GM18505 (cell line): ENCODE data around the gene NALF2.

Experiments used
- ATAC-seq: cut with Tn5 transposase; IDR thresholded peaks from one replicate; pipeline ENCODE4 v1.9.1; 2021; ENCODE audit not compliant: unreplicated experiment
- POLR2A ChIP-seq: IDR thresholded peaks from 4 replicates; pipeline ENCODE4 v1.6.1; 2011; ENCODE audit warnings: borderline replicate concordance; ENCODE audit not compliant: insufficient read depth, insufficient read length; ENCODE audit errors: extremely low read depth

NALF2 gene

DNA sequence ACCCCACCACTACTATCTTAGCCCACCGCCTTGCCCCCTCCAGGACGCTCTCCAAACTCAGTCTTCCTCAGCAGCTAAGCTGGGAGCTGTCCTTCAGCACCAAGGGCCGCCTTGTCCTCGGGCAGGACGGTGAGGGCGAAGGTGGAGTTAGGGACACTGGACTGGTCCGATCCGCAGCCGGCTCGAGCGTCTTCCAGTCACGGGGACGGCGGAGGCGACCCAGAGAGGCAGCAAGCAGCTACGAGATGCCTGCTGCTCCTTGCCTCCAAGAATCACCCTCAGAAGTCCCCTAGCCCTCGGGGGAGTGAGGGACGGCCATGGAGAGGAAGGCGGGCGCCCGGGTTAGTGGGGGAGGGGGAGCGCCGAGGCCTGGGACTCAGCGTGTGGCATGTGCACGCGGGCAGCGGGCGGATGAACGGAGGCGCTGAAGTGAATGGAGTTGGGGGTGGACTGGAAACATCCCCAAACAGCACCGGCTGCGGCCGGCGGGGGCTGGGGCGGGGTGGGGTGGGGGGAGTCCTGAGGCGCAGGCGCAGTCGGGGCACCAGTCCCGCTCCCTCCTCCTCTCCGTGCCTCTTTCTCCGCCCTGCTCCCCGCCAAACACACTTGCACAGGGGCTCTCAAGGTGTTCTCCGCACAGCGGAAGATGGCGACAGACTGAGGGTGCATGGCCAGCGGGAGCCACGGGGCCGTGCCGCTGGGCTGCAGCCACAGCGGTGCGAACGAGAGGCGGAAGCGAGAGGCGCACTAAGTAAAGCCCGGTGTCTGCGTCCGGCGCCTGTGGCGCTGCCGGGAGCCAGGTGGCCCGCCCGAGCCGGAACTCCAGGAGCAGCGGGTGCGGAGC lies at the start of gene NALF2:
NALF2 (plus strand) TSS at position 545 of the 844 bp plus-strand sequence. CDS start 957 bp downstream, outside the sequence.
- TF ChIP-seq POLR2A = no peak
- no peak for ATAC-seq

DNA sequence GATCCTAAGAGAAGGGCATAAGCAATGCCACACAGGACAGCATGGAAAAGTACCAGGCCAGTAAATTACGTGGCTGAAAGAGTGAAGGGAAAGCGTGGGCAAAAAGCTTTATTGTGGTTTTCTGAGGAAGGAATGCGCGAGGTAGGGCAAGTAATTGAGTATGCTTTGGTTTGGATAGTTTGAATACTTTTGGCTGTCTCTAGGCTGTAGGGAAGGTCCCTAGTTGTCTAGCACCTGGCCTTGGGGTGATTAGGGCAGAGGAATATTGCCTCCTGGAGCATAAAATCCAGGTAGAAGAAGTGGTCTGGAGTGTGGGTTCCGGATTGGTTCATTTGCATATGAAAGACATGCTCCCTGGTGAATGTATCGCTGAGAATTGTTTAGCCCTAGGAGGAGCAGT lies 46.4 kb upstream of the NALF2 start:
- no peak for ATAC-seq
- no peak for TF ChIP-seq POLR2A

DNA sequence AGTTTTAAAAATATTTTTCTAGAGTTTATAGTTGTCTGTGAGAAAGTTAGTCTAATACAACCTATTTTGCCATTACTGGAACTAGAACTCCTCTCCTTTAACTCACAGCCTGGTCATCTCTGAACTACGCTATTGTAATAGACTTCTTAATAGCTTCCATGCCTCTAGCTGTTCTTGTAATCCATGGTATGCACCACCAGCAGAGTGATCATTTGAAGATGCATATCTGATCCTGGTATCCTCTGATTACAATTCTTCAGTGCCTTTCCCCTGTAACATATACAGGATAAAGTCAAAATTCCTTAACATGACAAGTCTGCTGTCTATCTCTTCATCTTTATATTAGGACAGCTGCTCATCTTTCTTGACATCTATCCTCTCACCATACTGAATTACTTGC lies 37.6 kb upstream of the NALF2 start:
- ATAC-seq = no peak
- no peak for TF ChIP-seq POLR2A

DNA sequence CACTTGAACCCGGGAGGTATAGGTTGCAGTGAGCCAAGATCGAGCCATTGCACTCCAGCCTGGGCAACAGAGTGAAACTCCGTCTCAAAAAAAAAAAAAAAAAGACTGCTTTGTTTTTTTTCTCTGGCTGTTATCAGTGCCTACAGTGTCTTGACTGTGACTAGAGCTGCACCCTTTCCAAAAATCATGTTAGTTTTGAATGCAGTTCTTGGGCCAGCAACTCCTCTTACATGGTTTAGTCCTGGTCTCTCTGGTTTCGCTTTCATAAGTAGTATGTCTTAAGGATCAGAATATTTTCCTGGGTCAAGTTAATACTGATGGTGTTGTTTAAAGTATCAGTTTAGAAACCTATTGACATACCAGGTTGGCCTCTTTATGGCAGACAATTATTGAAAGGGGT lies 34.2 kb upstream of the NALF2 start:
- ATAC-seq = no peak
- no peak for TF ChIP-seq POLR2A

DNA sequence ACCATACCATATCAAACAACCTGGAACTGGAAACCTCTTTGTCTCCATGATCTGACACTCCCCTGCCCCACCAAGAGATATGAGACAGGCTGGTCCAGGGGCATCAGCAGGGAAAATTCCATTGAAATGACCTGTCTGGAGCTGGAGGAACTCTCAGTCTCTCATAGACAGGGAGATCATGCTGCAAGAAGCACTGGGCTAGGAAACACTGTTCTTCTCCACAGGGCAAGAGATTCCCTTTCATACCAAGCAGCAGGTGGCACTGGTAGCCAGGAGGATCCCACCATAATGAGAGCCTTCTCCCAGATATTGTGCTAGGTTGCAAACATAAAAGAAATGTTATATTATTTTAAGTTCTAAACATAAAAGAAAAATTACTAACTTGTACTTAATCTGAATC lies 14.5 kb upstream of the NALF2 start:
- no peak for TF ChIP-seq POLR2A
- no peak for ATAC-seq

DNA sequence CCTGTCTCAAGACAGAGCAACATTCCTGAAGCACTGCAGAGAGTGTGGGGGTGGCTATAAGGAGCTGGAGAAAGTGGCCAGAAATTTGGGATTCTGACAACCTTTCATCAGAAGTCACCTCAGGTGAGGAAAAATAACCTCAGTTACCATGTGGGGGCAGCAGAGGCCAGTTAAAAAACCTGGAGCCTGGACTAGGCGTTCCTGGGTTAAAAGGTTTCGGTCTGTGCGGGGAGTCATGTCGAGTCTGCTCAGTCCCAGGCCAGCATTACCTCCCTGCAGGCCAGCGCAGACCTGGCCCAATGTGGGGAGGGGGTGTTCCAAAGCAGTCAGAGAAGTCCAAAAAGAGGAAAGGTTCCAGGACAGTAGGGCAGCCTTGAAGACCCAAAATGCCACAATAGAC lies 10.9 kb upstream of the NALF2 start:
- no peak for TF ChIP-seq POLR2A
- no peak for ATAC-seq

DNA sequence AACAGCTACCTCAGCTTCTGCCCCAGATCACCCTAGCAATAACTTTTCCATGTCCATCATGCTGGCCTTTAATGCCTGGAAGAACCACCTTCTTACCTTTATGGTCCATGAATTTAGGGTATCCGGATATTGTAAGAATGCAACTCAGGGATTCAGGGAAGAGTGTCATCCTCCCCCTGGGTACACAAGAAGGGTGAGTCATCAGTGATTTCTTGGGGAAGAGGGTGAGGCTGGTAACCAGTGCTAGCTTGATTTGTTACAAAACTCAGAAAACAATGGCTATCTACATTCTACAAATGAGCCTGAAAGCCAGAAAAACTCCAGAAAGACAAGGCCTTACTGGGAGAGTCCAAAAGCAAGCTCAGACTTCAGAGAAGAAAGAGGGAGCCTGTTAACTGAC lies 10.4 kb upstream of the NALF2 start:
- no peak for ATAC-seq
- TF ChIP-seq POLR2A = no peak

DNA sequence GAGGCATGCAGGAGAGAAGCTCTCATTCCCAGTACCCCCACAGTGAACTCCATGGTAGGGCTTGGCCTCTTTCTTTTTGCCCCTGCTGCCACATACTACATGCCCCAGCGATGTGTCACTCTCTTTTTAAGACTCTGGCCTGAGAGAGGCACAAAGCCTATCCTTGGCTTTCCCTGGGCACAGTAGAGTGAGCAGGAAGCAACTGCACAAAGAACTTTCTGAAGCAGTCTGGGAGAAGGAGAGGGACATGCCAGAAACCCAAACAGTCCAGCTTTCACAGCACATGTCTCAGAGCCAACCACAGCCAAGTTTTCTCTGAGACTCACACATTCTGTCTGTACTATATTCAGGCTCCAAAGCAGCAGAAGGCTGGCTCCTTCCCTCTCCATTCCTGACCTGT lies 7.9 kb upstream of the NALF2 start:
- no peak for ATAC-seq
- TF ChIP-seq POLR2A = no peak

DNA sequence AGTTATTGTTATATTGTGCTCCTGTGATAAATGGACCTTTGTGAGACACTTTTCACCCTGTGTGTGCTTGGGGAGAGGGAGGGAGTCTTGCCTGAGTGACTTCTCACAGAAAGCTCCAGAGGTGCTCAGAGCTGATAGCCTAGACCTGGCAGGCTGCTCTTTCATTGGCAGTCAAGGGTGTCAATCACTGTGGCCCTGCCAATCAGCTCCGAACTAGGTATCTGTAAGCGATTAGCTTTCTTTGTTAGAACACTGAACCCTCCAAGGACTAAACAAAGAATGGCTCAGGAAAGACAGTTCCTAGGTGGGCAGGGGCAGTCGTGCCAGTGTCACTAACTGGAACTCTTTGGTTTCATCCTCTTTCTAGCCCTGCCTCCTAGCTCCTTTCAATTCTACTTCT lies 2.7 kb upstream of the NALF2 start:
- ATAC-seq = no peak
- TF ChIP-seq POLR2A = no peak

DNA sequence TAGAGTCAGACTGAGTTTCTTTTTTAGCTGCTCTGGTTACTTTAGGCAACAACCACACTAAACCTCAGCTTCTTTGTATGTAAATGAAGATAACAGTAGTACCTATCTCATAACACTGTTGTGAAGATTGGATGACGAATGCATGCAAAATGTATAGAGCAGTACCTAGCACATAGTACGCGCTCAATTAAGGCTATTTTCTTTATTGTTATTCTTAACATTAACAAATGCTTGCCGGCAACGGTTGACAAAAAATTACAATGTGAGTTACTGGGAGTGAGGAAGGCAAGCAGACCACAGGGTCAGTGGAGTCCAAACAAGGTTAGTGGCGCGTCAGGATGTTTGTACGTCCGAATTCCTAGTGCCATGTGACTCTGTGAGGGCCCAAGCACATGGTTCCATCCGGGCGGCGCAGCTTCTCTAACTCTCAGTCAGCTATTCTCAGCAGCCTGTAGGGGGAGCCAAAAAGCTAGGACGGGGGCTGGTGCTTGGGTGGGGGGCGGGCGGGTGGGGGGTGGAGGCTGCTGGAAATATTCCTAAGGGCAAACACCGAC lies 821 bp upstream of the NALF2 start:
- no peak for ATAC-seq
- TF ChIP-seq POLR2A = no peak

DNA sequence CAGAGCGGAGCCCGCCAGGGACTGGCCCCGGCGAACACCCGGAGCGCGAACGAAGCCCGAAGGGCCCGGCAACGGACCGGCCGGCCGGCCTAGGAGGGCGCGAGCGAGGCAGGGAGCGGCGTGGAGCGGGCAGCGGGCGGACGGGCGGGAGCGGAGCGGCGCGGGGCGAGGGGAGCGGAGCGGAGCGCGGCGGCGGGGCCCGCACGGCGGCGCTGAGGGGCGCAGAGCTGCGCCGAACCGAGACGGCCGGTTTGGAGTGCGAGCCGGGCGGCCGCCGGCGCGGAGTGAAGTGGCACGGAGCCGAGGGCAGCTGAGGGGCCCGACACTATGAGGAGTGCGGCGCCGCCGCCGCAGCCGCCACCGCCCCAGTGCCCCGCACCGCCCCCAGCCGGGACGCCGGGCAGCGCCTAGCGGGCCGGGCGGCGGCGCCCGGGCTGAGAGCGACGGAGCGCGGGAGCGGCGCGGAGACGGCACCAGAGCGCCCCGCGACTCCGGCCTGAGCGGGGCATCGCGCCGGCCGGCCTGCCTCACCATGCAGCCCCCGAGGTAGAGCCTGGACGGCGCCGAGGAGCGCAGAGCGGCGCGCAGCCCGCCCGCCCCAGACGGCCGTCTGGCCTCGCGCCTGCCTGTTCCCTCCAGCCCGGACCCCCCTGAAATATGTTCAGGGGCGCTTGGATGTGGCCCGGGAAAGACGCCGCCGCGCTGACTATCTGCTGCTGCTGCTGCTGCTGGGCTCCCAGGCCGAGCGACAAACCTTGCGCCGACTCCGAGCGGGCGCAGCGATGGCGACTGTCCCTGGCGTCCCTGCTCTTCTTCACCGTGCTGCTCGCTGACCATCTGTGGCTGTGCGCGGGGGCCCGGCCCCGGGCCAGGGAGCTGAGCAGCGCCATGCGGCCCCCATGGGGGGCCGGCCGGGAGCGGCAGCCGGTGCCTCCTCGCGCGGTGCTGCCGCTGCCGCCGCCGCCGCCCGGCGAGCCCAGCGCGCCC lies 793 bp downstream of the NALF2 start:
- no peak for TF ChIP-seq POLR2A
- ATAC-seq = no peak

DNA sequence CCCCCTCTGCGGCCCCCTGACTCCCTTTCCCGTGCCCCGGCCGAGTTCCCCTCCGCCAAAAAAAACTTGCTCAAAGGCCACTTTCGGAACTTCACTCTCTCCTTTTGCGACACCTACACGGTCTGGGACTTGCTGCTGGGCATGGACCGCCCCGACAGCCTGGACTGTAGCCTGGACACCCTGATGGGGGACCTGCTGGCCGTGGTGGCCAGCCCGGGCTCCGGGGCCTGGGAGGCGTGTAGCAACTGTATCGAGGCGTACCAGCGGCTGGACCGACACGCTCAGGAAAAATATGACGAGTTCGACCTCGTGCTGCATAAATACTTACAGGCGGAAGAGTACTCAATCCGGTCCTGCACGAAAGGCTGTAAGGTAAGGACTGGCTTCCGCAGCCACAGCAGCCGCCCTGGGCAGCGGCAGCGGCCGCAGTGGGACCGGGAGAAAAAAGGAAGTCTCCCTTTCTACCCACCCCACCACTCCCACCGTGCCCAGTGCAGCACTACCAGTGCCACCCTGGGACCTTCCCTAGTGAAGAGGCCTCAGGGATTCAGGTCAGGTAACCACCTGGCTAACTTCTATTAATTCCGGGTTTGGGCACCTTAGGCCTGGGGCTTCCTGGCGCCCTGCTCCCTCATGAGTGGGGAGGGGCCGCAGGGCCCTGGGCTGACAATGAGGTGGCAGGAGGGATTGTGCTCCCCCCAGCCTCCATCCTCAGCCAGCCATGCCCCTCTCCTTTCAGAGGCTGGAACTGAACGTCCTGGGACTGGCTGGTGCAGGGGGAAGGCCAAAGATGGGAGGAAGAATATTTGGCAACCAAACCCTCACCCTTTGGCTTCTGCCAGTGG lies 1.9 kb downstream of the NALF2 start:
- no peak for ATAC-seq
- TF ChIP-seq POLR2A = no peak
